Lower lobe of right lung (tissue), 2 donors: ENCODE measurements around the gene C4BPA. TPM values are rescaled to one million over a fixed set of nuclear protein-coding genes. Genes with fewer than 3 reads are reported as not detected.

Experiments
- ATAC-seq, 2 donors: fragments of 200-7000 bp; cut with Tn5 transposase; one replicate each; pipeline ENCODE4 v1.9.1; 2020 to 2022; ENCODE audit warnings: mild to moderate bottlenecking in 2 of 2, moderate library complexity in 2 of 2
- DNase-seq: peaks from one replicate; pipeline ENCODE4 v3.0.0-alpha.2; 2020
- H3K27ac ChIP-seq: fragments of 200-600 bp; one replicate; pipeline ENCODE4 v1.8.0; 2022
- H3K27me3 ChIP-seq: fragments of 200-600 bp; one replicate; pipeline ENCODE4 v1.8.0; 2022; ENCODE audit warnings: low read depth
- H3K36me3 ChIP-seq: fragments of 200-600 bp; one replicate; pipeline ENCODE4 v1.8.0; 2022; ENCODE audit warnings: mild to moderate bottlenecking
- H3K4me1 ChIP-seq: fragments of 200-600 bp; one replicate; pipeline ENCODE4 v1.8.0; 2022
- H3K4me3 ChIP-seq: fragments of 200-600 bp; one replicate; pipeline ENCODE4 v1.8.0; 2022; ENCODE audit warnings: mild to moderate bottlenecking
- H3K9me3 ChIP-seq: fragments of 200-600 bp; one replicate; pipeline ENCODE4 v1.8.0; 2022
- intact Hi-C: fragments of 100-400 bp; cut with DNase I; formaldehyde crosslinking; loops from one replicate; pipeline ENCODE4 v1.11.0; 2022
- total RNA-seq: library from RNA; stranded (reverse); fragmentation: NEBNext Ultra II Directional; extraction: Animal tissue kit (Norgen Biotek cat#: 25700); gene quantifications from one replicate; pipeline ENCODE4 v1.2.1, GENCODE V29; 2021
- TF ChIP-seq, protein P1 (sequence below): fragments of 200-600 bp; IDR thresholded peaks from one replicate; pipeline ENCODE4 v1.8.0; 2022; ENCODE audit warnings: antibody characterized with exemption, mild to moderate bottlenecking
- donor health status: DM: no; HTN: yes; CAD: no; lungs with severe emphysema.

C4BPA gene
- total RNA-seq, 1 donor from 2014 or later = 65.2 TPM

GRCh38 chr1:207194197-207194596 lies 90.2 kb downstream of the C4BPA start:
- H3K27ac ChIP-seq = no peak overlapping the region
- ATAC-seq = no peak
- no peaks in the 10 kb centered on the region for H3K27me3 ChIP-seq
- TF ChIP-seq, protein P1, sequence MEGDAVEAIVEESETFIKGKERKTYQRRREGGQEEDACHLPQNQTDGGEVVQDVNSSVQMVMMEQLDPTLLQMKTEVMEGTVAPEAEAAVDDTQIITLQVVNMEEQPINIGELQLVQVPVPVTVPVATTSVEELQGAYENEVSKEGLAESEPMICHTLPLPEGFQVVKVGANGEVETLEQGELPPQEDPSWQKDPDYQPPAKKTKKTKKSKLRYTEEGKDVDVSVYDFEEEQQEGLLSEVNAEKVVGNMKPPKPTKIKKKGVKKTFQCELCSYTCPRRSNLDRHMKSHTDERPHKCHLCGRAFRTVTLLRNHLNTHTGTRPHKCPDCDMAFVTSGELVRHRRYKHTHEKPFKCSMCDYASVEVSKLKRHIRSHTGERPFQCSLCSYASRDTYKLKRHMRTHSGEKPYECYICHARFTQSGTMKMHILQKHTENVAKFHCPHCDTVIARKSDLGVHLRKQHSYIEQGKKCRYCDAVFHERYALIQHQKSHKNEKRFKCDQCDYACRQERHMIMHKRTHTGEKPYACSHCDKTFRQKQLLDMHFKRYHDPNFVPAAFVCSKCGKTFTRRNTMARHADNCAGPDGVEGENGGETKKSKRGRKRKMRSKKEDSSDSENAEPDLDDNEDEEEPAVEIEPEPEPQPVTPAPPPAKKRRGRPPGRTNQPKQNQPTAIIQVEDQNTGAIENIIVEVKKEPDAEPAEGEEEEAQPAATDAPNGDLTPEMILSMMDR = no peak
- no peaks in the 10 kb centered on the region for H3K9me3 ChIP-seq
- H3K4me1 ChIP-seq = peaks cover 6% of the 10 kb centered on the region
- intact Hi-C loops = no loop called here
- DNase-seq = no peak
- H3K4me3 ChIP-seq = no peak overlapping the region
- H3K36me3 ChIP-seq = no peaks in the 10 kb centered on the region

Other genes with a start within 250 kb of the C4BPA start
- gene IL20, start 238.6 kb upstream of the C4BPA start, total RNA-seq = not detected
- gene IL24, start 206.8 kb upstream of the C4BPA start, total RNA-seq = not detected
- gene FCMR, start 182.3 kb upstream of the C4BPA start, total RNA-seq = 6.8 TPM
- 813 TPM for gene PIGR, start 157.8 kb upstream of the C4BPA start, total RNA-seq
- gene FCAMR, start 133.8 kb upstream of the C4BPA start, total RNA-seq = not detected
- 123 TPM for gene C1orf116, start 71.5 kb upstream of the C4BPA start, total RNA-seq
- gene YOD1, start 53.0 kb upstream of the C4BPA start, total RNA-seq = 7.9 TPM
- 41.5 TPM for gene PFKFB2, start 51.0 kb upstream of the C4BPA start, total RNA-seq
- 10.4 TPM for gene C4BPB, start 15.4 kb upstream of the C4BPA start, total RNA-seq
- gene CD55, start 217.4 kb downstream of the C4BPA start, total RNA-seq = 356 TPM